ENCODE measurements around the gene HNRNPUL1.

- TF ChIP-seq, protein P1, sequence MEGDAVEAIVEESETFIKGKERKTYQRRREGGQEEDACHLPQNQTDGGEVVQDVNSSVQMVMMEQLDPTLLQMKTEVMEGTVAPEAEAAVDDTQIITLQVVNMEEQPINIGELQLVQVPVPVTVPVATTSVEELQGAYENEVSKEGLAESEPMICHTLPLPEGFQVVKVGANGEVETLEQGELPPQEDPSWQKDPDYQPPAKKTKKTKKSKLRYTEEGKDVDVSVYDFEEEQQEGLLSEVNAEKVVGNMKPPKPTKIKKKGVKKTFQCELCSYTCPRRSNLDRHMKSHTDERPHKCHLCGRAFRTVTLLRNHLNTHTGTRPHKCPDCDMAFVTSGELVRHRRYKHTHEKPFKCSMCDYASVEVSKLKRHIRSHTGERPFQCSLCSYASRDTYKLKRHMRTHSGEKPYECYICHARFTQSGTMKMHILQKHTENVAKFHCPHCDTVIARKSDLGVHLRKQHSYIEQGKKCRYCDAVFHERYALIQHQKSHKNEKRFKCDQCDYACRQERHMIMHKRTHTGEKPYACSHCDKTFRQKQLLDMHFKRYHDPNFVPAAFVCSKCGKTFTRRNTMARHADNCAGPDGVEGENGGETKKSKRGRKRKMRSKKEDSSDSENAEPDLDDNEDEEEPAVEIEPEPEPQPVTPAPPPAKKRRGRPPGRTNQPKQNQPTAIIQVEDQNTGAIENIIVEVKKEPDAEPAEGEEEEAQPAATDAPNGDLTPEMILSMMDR (IDR thresholded peaks at IDR 0.05): no peak
- no peak for TF ChIP-seq POLR2AphosphoS5 (IDR thresholded peaks at IDR 0.05; ENCODE audit: insufficient read depth in 1 of 2, low read depth in 1 of 2)
Observed at GRCh38 chr19:41304706-41305483, 40.7 kb downstream of the HNRNPUL1 start.

All from vagina (tissue), 2 donors.